Spleen (tissue), 7 donors: ENCODE data around the gene CBFA2T2.

ENCODE experiments used
- CTCF ChIP-seq, 11 experiments: fragments of 200-600 bp in 7 of 11; fragments of 450-650 bp in 4 of 11; sonication (generic) in 4 of 11; IDR thresholded peaks in 8 of 11; conservative IDR thresholded peaks in 3 of 11; 1 replicate in 7 of 11; 2 replicates in 4 of 11; pipeline versions ENCODE4 v1.4.0 to v1.8.0; 2016 to 2021; ENCODE audit warnings: antibody characterized with exemption in 11 of 11, inconsistent platforms in 4 of 11, mild to moderate bottlenecking in 1 of 11
- POLR2AphosphoS5 ChIP-seq, 3 donors: sonication (generic); formaldehyde crosslinking; IDR thresholded peaks; one replicate each; pipeline ENCODE4 v1.5.1; 2017; ENCODE audit warnings: antibody characterized with exemption in 3 of 3
- donor health status: DM: no; HTN: no; CAD: no; lungs with moderate emphysema.
- donor health status: DM: no; HTN: no; CAD: no.
- donor health status: DM: no; HTN: no; CAD: no.

- no peak for TF ChIP-seq CTCF (IDR thresholded peaks at IDR 0.05 in 8 of 11, conservative IDR thresholded peaks at IDR 0.05 in 3 of 11)
- no peak for TF ChIP-seq POLR2AphosphoS5 (IDR thresholded peaks at IDR 0.05)
These were observed 186.2 kb downstream of the CBFA2T2 start for GRCh38 chr20:33676121-33676520.
